HG03460 (cell line): ENCODE data around the gene HMGCS1.
"Not testable (repeated sequence)": the region's sequence is repeated elsewhere in the genome, so short reads cannot be mapped to it uniquely, and the experiment has no call there.

Experiments used
- ATAC-seq: cut with Tn5 transposase; IDR thresholded peaks from one replicate; pipeline ENCODE4 v1.9.1; 2021; ENCODE audit not compliant: unreplicated experiment

HMGCS1 gene

GRCh38 chr5:43313035-43313853 lies at the start of gene HMGCS1:
TSS of gene HMGCS1 (minus strand) at chr5:43313412. CDS start at chr5:43298965, 14,447 bp downstream.
- peak; percentile 93 for ATAC-seq

- ATAC-seq = no peak
These were observed 45.5 kb upstream of the HMGCS1 start for GRCh38 chr5:43358726-43359125.

- ATAC-seq = no peak
These were observed 45.1 kb upstream of the HMGCS1 start for GRCh38 chr5:43358301-43358700.

GRCh38 chr5:43357878-43358281 lies 44.7 kb upstream of the HMGCS1 start:
- ATAC-seq = no peak

GRCh38 chr5:43357067-43357466 lies 43.9 kb upstream of the HMGCS1 start:
- no peak for ATAC-seq

GRCh38 chr5:43354774-43355173 lies 41.6 kb upstream of the HMGCS1 start:
- no peak for ATAC-seq

GRCh38 chr5:43353668-43354067 lies 40.5 kb upstream of the HMGCS1 start:
- ATAC-seq = no peak

GRCh38 chr5:43352915-43353314 lies 39.7 kb upstream of the HMGCS1 start:
- ATAC-seq = no peak

GRCh38 chr5:43352131-43352530 lies 38.9 kb upstream of the HMGCS1 start:
- ATAC-seq = no peak

- ATAC-seq = no peak
These were observed 35.7 kb upstream of the HMGCS1 start for GRCh38 chr5:43348861-43349363.

- no peak for ATAC-seq
These were observed 35.0 kb upstream of the HMGCS1 start for GRCh38 chr5:43348207-43348606.

GRCh38 chr5:43338862-43339261 lies 25.6 kb upstream of the HMGCS1 start:
- ATAC-seq = no peak

GRCh38 chr5:43336159-43336558 lies 22.9 kb upstream of the HMGCS1 start:
- no peak for ATAC-seq

- no peak for ATAC-seq
These were observed 22.5 kb upstream of the HMGCS1 start for GRCh38 chr5:43335681-43336080.

GRCh38 chr5:43332401-43332800 lies 19.2 kb upstream of the HMGCS1 start:
- ATAC-seq = no peak

GRCh38 chr5:43325624-43326023 lies 12.4 kb upstream of the HMGCS1 start:
- not testable (repeated sequence) for ATAC-seq

GRCh38 chr5:43323488-43323887 lies 10.3 kb upstream of the HMGCS1 start:
- ATAC-seq = not testable (repeated sequence)

GRCh38 chr5:43320846-43321245 lies 7.6 kb upstream of the HMGCS1 start:
- no peak for ATAC-seq

GRCh38 chr5:43316421-43316820 lies 3.2 kb upstream of the HMGCS1 start:
- no peak for ATAC-seq

- ATAC-seq = no peak
These were observed 2.5 kb upstream of the HMGCS1 start for GRCh38 chr5:43315682-43316081.

GRCh38 chr5:43315263-43315662 lies 2.1 kb upstream of the HMGCS1 start:
- ATAC-seq = no peak

GRCh38 chr5:43314724-43315123 lies 1.5 kb upstream of the HMGCS1 start:
- no peak for ATAC-seq
